HG02973 (cell line): ENCODE data around the gene SEC22C.
"Not testable (repeated sequence)": the region's sequence is repeated elsewhere in the genome, so short reads cannot be mapped to it uniquely, and the experiment has no call there.

ENCODE experiments used
- ATAC-seq: cut with Tn5 transposase; IDR thresholded peaks from one replicate; pipeline ENCODE4 v1.9.1; 2021; ENCODE audit warnings: moderate library complexity; ENCODE audit not compliant: unreplicated experiment

SEC22C gene

GRCh38 chr3:42581709-42582473 lies at the start of gene SEC22C:
Gene SEC22C (minus strand): TSS chr3:42581967. CDS start chr3:42569046, 12,921 bp downstream.
- peak; percentile 87 for ATAC-seq

- ATAC-seq: no peak
Measured at GRCh38 chr3:42613462-42613861, 31.7 kb upstream of the SEC22C start.

GRCh38 chr3:42612928-42613327 lies 31.2 kb upstream of the SEC22C start:
- peak; percentile 84 for ATAC-seq

GRCh38 chr3:42612217-42612616 lies 30.4 kb upstream of the SEC22C start:
- no peak for ATAC-seq

- ATAC-seq: no peak
Measured at GRCh38 chr3:42610976-42611375, 29.2 kb upstream of the SEC22C start.

GRCh38 chr3:42608581-42608980 lies 26.8 kb upstream of the SEC22C start:
- no peak for ATAC-seq

GRCh38 chr3:42605546-42606173 lies 23.9 kb upstream of the SEC22C start:
- ATAC-seq: no peak

- no peak for ATAC-seq
Measured at GRCh38 chr3:42602961-42603360, 21.2 kb upstream of the SEC22C start.

- no peak for ATAC-seq
Measured at GRCh38 chr3:42601896-42602581, 20.3 kb upstream of the SEC22C start.

- peak; percentile 23 for ATAC-seq
Measured at GRCh38 chr3:42600958-42601675, 19.4 kb upstream of the SEC22C start.

GRCh38 chr3:42600111-42600957 lies 18.6 kb upstream of the SEC22C start, which contains the start of gene NKTR:
Gene NKTR (plus strand): TSS chr3:42600686. CDS start chr3:42601007, 321 bp downstream.
- ATAC-seq: peak; percentile 85

GRCh38 chr3:42597098-42597497 lies 15.3 kb upstream of the SEC22C start:
- ATAC-seq: not testable (repeated sequence)

GRCh38 chr3:42595682-42596081 lies 13.9 kb upstream of the SEC22C start:
- ATAC-seq: no peak

- ATAC-seq: no peak
Measured at GRCh38 chr3:42593635-42594034, 11.9 kb upstream of the SEC22C start.

GRCh38 chr3:42591811-42592210 lies 10.0 kb upstream of the SEC22C start:
- ATAC-seq: no peak

GRCh38 chr3:42590989-42591756 lies 9.4 kb upstream of the SEC22C start:
- ATAC-seq: no peak

- no peak for ATAC-seq
Measured at GRCh38 chr3:42589382-42590109, 7.8 kb upstream of the SEC22C start.

GRCh38 chr3:42588625-42589024 lies 6.9 kb upstream of the SEC22C start:
- ATAC-seq: no peak
